ENCODE data around the gene IFITM5.

DNA sequence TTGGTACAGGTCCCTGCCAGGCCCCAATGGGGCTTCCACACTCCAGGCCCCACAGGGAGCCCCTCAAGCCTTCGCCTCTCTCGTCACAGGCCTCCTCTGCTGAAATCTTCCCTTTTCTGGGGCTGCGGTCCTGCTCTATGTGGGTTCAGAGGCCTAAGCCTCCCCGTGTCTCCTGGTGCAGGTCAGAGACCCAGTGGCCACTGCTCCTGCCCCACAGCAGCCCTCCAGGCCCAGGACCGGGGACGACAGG, 27.2 kb upstream of the IFITM5 start:
- TF ChIP-seq, protein P1, sequence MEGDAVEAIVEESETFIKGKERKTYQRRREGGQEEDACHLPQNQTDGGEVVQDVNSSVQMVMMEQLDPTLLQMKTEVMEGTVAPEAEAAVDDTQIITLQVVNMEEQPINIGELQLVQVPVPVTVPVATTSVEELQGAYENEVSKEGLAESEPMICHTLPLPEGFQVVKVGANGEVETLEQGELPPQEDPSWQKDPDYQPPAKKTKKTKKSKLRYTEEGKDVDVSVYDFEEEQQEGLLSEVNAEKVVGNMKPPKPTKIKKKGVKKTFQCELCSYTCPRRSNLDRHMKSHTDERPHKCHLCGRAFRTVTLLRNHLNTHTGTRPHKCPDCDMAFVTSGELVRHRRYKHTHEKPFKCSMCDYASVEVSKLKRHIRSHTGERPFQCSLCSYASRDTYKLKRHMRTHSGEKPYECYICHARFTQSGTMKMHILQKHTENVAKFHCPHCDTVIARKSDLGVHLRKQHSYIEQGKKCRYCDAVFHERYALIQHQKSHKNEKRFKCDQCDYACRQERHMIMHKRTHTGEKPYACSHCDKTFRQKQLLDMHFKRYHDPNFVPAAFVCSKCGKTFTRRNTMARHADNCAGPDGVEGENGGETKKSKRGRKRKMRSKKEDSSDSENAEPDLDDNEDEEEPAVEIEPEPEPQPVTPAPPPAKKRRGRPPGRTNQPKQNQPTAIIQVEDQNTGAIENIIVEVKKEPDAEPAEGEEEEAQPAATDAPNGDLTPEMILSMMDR (IDR thresholded peaks at IDR 0.05) = no peak
- TF ChIP-seq POLR2AphosphoS5 (IDR thresholded peaks at IDR 0.05; ENCODE audit: insufficient read depth in 1 of 2, low read depth in 1 of 2) (no peak), POLR2A (IDR thresholded peaks at IDR 0.05) (no peak)
